Lower leg skin (tissue), 4 donors: ENCODE results near the gene TANK. TPM values are rescaled to one million over a fixed set of nuclear protein-coding genes. Genes with fewer than 3 reads are reported as not detected.

ENCODE experiments used
- DNase-seq, 2 donors: peaks; one replicate each; pipeline ENCODE4 v3.0.0-alpha.2; 2019; ENCODE audit warnings: low spot score in 2 of 2
- H3K4me3 ChIP-seq: fragments of 200-600 bp; sonication (generic); 2 replicates; pipeline ENCODE4 v1.5.1; 2017; ENCODE audit warnings: mild to moderate bottlenecking, low read depth; ENCODE audit not compliant: poor library complexity, severe bottlenecking
- POLR2A ChIP-seq, 2 donors: fragments of 450-650 bp; IDR thresholded peaks; one replicate each; pipeline ENCODE4 v1.6.1; 2016 to 2017; ENCODE audit warnings: antibody characterized with exemption in 2 of 2, mild to moderate bottlenecking in 1 of 2, moderate library complexity in 1 of 2
- WGBS, 2 donors: methylation state at CpG; one replicate each; pipeline ENCODE4 v1.1.5; 2018; 5-methylcytosine and 5-hydroxymethylcytosine counted together
- intact Hi-C: fragments of 100-400 bp; cut with DNase I; formaldehyde crosslinking; loops from one replicate; pipeline ENCODE4 v1.15.0; 2023; ENCODE audit warnings: low total_unique reads
- total RNA-seq, 4 donors: library from RNA; depleted of rRNA; stranded (reverse); fragments of >200 nt; gene quantifications; one replicate each; pipeline ENCODE4 v1.1.0, GENCODE V29; 2016
- TF ChIP-seq, protein P1 (sequence below), 3 donors: fragments of 450-650 bp; IDR thresholded peaks; one replicate each; pipeline ENCODE4 v1.5.1; 2016; ENCODE audit warnings: antibody characterized with exemption in 3 of 3, mild to moderate bottlenecking in 3 of 3, moderate library complexity in 2 of 3

The TANK gene
- total RNA-seq, 4 donors from 2014 or later = 81.6 to 89.8 (median 88.0) TPM

DNA sequence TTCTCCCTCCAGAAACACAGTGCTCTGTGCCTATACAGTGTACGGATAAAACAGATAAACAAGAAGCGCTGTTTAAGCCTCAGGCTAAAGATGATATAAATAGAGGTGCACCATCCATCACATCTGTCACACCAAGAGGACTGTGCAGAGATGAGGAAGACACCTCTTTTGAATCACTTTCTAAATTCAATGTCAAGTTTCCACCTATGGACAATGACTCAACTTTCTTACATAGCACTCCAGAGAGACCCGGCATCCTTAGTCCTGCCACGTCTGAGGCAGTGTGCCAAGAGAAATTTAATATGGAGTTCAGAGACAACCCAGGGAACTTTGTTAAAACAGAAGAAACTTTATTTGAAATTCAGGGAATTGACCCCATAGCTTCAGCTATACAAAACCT lies 70.7 kb downstream of the TANK start:
- no peak for DNase-seq
- WGBS, 2 donors = 59 to 62% methylated on average over 4 of the region's 4 CpGs
- H3K4me3 ChIP-seq = no peak overlapping the region
- intact Hi-C loops = no loop called here
- TF ChIP-seq, protein P1, sequence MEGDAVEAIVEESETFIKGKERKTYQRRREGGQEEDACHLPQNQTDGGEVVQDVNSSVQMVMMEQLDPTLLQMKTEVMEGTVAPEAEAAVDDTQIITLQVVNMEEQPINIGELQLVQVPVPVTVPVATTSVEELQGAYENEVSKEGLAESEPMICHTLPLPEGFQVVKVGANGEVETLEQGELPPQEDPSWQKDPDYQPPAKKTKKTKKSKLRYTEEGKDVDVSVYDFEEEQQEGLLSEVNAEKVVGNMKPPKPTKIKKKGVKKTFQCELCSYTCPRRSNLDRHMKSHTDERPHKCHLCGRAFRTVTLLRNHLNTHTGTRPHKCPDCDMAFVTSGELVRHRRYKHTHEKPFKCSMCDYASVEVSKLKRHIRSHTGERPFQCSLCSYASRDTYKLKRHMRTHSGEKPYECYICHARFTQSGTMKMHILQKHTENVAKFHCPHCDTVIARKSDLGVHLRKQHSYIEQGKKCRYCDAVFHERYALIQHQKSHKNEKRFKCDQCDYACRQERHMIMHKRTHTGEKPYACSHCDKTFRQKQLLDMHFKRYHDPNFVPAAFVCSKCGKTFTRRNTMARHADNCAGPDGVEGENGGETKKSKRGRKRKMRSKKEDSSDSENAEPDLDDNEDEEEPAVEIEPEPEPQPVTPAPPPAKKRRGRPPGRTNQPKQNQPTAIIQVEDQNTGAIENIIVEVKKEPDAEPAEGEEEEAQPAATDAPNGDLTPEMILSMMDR (IDR thresholded peaks at IDR 0.05) = no peak
- no peak for TF ChIP-seq POLR2A (IDR thresholded peaks at IDR 0.05)

DNA sequence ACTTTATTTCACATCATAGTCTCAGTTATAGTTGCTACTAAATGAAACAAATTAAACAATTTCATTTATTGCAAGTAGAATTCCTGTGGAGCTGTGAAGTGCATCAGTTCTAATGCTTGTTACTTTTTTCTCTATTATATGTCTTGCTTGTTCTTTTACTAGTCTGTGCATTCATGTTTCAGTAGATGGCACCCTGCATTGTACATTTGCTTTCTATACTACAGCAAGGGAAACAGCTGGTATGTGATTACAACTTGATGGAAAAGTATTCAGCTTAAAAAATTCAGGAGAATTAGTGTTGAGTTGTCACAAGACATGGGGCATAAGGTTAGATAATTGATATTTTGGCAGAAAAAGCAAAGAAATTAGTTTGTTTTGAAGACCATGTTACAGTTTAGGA lies 72.3 kb downstream of the TANK start:
- no peak for DNase-seq
- H3K4me3 ChIP-seq = no peak overlapping the region
- TF ChIP-seq, protein P1 (IDR thresholded peaks at IDR 0.05) = no peak
- no peak for TF ChIP-seq POLR2A (IDR thresholded peaks at IDR 0.05)
- intact Hi-C loops = no loop called here

DNA sequence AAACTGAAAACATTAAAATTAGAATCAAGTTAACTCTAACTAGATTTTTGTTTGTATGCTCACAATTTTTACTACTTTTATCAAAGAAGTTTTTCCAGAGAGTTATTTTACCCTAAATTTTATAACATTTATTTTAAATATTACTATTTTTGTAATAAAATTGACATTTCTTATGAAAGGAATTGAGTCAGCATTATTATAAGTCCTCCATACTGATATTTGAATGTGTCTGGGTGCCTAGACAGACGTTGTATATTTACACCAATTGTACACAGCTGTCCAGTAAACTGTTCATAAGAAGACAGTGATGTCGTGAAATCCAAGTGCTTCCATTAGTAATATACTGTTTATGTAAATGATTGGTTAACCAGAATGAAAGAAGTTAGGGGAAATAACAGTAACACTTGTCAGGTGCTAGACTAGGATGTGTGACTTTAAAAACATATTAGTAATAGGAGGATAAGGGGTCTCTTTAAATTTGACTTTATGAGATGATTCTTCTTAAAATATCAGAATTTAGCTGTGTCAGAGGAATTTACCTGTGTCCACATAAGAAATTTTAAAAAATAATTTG lies 73.7 kb downstream of the TANK start:
- intact Hi-C loops = no loop called here
- no peak for TF ChIP-seq POLR2A (IDR thresholded peaks at IDR 0.05)
- H3K4me3 ChIP-seq = no peak overlapping the region
- WGBS, 2 donors = 81 to 92% methylated on average over 2 of the region's 2 CpGs
- no peak for DNase-seq

DNA sequence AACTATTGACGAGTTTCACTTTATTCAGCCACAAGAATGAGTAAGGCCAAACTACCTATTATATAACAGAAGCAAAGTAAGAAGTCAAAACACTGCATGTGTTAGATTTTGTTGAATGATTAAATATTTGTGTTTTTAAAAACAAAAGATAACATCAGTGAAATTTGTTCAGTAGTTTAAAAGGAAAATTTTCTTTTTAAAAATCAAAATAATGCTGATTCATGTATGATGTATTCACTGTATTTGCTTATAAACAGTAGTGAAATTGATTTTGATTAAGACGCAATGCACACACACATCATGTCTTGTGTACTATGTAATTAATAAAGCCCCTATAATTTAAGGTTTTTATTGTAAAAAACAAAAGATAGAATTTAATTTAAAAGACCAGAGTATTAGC lies 74.4 kb downstream of the TANK start:
- TF ChIP-seq, protein P1 (IDR thresholded peaks at IDR 0.05) = no peak
- no peak for TF ChIP-seq POLR2A (IDR thresholded peaks at IDR 0.05)
- no peak for DNase-seq
- intact Hi-C loops = no loop called here
- WGBS, 2 donors = 82 to 87% methylated on average over 2 of the region's 2 CpGs
- H3K4me3 ChIP-seq = no peak overlapping the region

DNA sequence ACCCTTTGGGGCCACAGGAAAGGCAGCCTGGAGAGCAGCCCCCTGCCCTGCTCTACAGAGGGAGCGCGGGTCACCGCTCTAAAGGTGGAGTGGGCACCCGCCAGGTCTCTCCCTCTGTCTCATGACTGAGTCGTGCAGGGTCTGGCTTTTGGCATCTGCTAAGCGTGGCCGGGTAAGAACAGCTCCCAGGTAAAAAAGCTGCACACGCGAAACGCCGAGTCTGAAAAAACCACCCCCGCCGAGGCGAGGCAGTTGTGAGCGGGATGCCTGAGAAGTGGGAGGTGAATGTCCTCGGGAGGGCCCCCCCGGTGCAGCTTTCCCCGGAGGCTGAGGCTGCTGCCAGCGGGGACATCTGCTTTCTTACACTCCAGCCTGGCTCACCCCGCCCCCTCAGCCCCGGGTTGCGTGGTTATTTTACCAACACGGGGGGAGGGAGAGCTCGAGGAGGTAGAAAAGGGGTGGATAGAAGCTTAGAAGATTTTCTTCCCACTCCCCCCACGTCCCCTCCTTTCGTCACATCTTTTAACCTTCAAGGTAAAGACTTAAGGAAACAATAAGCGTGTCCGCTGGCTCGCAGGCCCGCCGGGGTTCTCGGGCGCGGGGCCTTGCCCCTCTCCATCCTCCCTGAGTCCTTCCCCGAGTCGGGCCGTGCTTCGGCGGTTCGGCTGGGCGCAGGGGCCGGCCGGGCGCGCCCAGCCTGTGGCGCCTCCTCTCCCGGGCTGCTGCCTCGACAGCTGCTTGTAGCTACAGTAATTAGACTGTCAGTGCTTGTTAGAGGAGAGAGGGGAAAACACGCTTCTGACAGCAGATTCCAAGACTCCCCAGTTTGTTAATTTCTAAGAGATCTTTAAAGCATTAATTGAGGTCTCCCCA lies 77.4 kb downstream of the TANK start:
- TF ChIP-seq POLR2A (IDR thresholded peaks at IDR 0.05) = no peak
- TF ChIP-seq, protein P1 (IDR thresholded peaks at IDR 0.05) = no peak
- DNase-seq = peak; percentile 26 to 90
- intact Hi-C loops = no loop called here

DNA sequence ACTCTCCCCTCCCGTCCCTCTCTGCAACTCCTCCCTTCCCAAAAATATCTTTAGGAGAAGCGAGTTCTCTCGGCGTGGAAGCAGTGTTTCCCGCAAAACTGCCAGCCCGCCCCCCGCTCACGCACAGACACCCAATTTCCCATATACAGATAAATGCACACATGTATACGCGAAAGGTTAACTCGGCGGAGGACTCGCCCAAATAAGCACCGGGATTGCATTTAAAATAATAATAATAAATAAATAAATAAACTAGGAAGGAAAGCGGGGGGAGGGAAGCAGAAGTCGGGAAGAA lies 78.0 kb downstream of the TANK start:
- DNase-seq = no peak
- intact Hi-C loops = no loop called here
- 0% methylated on average over 16 of the region's 16 CpGs for WGBS, 2 donors
- H3K4me3 ChIP-seq = peak overlapping the region; percentile 32
- TF ChIP-seq POLR2A (IDR thresholded peaks at IDR 0.05) = no peak
- TF ChIP-seq, protein P1 (IDR thresholded peaks at IDR 0.05) = no peak

More for the DNA sequence above, 77.4 kb downstream of the TANK start:
- peak overlapping the region; percentile 32 for H3K4me3 ChIP-seq
- 4 to 6% methylated on average over 45 to 49 of the region's 49 CpGs for WGBS, 2 donors
